ENCODE measurements around the gene BMPER.

DNA sequence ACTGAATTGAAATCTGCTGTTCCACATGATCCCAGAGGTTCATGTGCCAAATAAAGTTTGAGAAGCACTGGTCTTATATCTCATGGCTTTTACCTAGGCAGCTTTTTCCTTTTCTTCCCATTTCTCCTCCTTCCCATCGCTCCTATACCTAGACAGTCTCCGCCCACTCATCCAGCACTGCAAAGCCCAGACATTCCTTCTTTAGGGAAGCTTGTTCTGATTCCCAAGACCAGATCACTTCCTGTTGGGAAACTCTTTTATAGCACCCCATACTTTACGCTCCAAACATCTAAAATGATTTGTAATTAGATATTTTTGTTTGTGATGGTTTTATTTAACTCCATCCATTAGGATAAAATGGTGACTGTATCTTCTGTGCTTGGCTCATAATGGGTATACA lies 75.9 kb downstream of the BMPER start:
- TF ChIP-seq, protein P1, sequence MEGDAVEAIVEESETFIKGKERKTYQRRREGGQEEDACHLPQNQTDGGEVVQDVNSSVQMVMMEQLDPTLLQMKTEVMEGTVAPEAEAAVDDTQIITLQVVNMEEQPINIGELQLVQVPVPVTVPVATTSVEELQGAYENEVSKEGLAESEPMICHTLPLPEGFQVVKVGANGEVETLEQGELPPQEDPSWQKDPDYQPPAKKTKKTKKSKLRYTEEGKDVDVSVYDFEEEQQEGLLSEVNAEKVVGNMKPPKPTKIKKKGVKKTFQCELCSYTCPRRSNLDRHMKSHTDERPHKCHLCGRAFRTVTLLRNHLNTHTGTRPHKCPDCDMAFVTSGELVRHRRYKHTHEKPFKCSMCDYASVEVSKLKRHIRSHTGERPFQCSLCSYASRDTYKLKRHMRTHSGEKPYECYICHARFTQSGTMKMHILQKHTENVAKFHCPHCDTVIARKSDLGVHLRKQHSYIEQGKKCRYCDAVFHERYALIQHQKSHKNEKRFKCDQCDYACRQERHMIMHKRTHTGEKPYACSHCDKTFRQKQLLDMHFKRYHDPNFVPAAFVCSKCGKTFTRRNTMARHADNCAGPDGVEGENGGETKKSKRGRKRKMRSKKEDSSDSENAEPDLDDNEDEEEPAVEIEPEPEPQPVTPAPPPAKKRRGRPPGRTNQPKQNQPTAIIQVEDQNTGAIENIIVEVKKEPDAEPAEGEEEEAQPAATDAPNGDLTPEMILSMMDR (IDR thresholded peaks at IDR 0.05), result no peak
- TF ChIP-seq POLR2A (IDR thresholded peaks at IDR 0.05), result no peak

Measured in uterus (tissue), 2 donors.